GM04504 (cell line): ENCODE data around the gene ACACB.
A peak's percentile ranks its signal among the peaks of the same experiment; 100 is the strongest.

Source experiments
- DNase-seq: peaks from one replicate; pipeline ENCODE4 v3.0.0-alpha.2; 2012; ENCODE audit warnings: low read depth

ACACB gene

DNA sequence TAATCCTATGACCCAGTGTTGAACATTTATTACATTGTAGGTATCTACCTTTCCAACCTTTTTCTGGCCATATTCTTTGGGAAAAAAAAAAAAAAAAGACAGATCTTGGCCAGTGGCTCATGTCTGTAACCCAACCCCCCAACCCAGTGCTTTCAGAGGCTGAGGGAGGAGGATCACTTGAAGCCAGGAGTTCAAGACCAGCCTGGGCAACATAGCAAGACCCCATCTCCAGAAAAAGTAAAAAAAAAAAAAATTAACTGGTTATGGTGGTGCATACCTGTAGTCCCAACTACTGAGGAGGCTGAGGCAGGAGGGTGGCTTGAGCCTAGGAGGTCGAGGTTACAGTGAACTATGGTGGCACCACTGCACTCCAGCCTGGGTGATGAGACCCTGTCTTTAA lies 58.1 kb downstream of the ACACB start:
- no peak for DNase-seq

GRCh38 chr12:109178532-109178931 lies 62.1 kb downstream of the ACACB start:
- no peak for DNase-seq

DNA sequence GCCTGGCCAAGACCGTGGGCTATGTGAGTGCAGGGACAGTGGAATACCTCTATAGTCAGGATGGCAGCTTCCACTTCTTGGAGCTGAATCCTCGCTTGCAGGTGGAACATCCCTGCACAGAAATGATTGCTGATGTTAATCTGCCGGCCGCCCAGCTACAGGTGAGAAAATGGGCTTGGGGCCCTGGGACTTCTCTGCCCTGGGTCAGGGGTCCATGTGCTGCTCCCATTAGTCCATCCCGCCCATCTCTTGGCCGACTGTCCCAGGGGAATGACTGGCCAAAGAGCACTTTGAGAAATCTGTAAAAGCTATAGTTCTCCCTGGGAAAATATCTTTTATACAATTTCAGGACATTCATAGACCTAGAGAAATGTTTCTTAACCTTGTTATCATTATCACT lies 63.5 kb downstream of the ACACB start:
- no peak for DNase-seq

GRCh38 chr12:109182041-109182839 lies 65.9 kb downstream of the ACACB start:
- DNase-seq, result no peak

GRCh38 chr12:109185441-109185840 lies 69.1 kb downstream of the ACACB start:
- DNase-seq, result no peak

GRCh38 chr12:109186993-109187653 lies 70.7 kb downstream of the ACACB start:
- no peak for DNase-seq

GRCh38 chr12:109188108-109188712 lies 71.8 kb downstream of the ACACB start:
- no peak for DNase-seq

DNA sequence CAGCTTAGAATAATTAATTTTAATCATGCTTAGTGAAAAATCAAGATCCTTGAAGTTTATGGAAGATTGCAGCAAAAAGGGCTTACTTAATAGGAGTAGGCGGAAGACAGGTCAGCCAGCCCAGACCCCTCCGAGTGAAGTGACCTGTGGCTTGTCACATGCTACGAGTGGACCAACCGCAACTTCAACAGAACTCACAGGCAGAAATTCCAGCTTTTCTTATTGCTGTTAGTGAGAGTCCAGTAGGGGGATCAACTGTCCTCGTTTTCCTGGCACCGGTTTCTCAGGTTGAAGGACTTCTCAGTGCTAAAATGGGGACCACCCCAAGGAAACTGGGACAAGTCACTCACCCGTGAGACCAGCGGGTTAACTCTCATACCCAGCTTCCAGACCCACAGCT lies 72.9 kb downstream of the ACACB start:
- no peak for DNase-seq

GRCh38 chr12:109191621-109192250 lies 75.3 kb downstream of the ACACB start:
- DNase-seq, result no peak

GRCh38 chr12:109192358-109192757 lies 76.0 kb downstream of the ACACB start:
- DNase-seq, result peak; percentile 65

- DNase-seq, result no peak
Observed at GRCh38 chr12:109193896-109194295, 77.5 kb downstream of the ACACB start.

DNA sequence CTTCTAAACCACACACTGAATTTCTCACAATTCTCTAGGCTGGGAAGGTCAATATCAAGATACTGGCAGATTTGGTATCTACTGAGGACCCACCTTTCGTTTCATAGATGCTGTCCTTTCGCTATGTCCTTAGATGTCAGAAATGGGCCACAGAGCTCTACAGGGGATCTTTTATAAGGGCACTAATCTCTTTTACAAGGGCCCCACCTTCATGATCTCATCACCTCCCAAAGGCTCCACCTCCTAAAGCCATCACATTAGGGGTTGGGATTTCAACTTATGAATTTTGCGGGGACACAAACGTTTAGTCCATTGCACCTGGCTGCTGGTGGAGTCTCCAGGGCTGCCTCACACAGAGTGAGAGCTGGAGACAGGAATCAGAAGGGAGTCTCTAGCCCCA lies 79.9 kb downstream of the ACACB start:
- DNase-seq, result no peak

DNA sequence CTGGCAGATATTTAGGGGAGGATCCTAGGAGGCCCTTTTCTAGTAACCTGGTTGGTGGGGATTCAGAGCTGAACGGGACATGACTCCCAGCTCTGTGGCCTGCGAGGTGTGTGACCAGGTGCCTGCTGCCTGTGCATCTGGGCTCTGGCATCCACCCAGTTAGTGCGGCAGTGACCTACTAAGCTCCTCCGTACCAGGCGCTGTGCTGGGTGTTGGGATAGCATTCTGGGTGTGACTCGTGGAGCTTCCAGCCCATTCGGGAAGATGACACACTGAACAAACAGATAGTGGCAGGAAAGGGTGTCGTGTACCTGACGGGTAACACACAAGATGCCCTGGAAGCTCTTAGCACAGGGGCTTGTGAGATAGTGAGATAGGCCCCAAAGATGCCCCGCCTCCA lies 80.9 kb downstream of the ACACB start:
- no peak for DNase-seq

GRCh38 chr12:109199324-109199723 lies 82.9 kb downstream of the ACACB start:
- no peak for DNase-seq

DNA sequence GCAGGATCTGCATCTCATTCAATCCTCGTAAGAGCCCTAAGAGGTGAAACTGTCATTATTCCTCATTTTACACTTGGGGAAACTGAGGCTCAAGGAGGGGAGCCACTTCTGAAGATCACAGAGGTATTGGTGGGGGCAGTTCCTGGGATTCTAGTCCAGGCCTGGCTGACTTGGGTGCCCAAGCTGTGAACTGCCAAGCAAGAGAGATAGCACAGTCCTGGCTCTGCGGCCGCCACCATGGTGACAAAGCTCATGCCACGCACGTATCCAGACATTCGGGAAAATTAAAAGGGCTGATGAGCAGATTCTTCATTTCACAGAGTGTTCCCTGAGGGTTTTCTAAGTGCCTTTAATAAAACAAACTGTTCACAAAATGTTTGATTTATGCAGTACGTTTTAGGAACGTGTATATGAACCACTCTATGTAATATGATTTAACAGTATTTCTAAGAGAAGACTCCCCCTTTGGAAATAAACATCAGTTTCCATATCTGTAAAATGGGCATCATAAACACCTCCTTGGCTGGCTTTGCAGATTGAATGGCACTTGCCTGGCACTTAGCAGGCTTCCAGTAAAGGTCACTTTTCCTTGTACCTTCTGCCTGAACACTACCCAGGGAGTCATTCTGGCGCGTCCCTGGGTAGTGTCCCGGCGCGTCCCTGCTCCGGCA lies 84.6 kb downstream of the ACACB start:
- DNase-seq, result no peak

DNA sequence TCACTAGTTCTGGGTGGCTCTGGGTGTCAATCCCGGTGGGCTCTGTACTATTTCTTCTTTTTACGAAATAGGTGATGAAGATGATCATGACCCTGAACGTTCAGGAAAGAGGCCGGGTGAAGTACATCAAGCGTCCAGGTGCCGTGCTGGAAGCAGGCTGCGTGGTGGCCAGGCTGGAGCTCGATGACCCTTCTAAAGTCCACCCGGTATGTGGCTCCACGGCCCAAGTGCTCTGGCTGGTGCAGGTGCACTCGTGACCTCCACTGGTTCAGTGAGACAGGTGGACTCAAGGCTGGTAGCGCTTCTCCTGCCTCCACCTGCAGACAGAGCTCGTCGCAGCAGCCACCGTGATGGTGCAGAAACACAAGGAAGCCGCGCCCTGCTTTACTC lies 85.1 kb downstream of the ACACB start:
- DNase-seq, result no peak

DNA sequence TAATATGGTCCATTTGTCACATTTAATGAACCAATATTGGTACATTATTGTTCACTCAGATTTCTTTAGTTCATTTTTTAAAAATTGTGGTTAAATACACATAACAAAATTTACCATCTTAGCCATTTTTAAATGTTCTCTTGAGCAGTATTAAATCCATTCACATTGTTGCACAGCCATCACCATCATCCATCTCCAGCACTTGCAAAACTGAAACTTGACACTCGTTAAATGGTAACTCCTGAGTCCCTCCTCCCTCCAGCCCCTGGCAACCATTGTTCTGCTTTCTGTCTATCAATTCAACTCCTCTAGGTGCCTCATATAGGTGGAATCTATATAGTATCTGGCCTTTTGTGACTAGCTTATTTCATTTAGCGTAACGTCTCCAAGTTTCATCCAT lies 86.4 kb downstream of the ACACB start:
- DNase-seq, result no peak

GRCh38 chr12:109203480-109203879 lies 87.1 kb downstream of the ACACB start:
- DNase-seq, result no peak

DNA sequence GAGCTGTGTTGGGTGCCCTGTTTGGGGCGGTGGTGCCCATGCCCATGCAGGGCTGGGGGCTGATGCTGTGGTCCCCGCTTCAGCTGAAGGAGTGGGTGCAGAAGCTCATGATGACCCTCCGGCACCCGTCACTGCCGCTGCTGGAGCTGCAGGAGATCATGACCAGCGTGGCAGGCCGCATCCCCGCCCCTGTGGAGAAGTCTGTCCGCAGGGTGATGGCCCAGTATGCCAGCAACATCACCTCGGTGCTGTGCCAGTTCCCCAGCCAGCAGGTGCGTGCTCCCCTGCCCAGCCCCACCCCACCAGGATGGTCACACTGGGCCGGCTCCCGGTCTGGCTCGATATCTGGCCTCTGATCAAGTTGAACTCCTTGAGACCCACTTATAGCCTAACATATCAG lies 92.7 kb downstream of the ACACB start:
- DNase-seq, result no peak

GRCh38 chr12:109212460-109213115 lies 96.2 kb downstream of the ACACB start:
- no peak for DNase-seq

GRCh38 chr12:109214131-109214530 lies 97.7 kb downstream of the ACACB start:
- DNase-seq, result no peak

DNA sequence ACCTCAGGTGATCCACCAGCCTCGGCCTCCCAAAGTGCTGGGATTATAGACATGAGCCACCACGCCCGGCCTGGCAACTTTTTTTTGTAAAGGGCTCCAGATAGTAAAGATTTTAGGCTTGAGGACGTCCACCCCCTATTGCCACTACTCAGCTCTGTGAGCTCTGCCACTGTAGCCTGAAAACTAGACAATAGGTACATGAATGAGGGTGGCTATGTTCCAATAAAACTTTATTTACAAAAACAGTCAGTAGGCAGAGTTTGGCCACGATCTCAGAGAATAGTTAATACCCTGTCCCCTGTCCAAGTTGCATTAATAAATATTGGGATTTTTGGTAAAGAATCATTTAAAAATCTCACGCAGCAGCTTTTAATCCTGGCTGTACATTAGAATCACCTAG lies 102.6 kb downstream of the ACACB start:
- no peak for DNase-seq
